DND-41 (cell line): Measurements from ENCODE around the gene FUBP3.

Experiments used
- ATAC-seq: fragments of 200-7000 bp; cut with Tn5 transposase; 3 replicates; pipeline ENCODE4 v1.9.1; 2021; ENCODE audit warnings: low read depth; ENCODE audit not compliant: insufficient read depth
- DNase-seq: peaks from one replicate; pipeline ENCODE4 v3.0.0-alpha.2; 2020
- H2AFZ ChIP-seq: 2 replicates; pipeline ENCODE4 v1.6.0; 2012; ENCODE audit warnings: low read depth, low read length
- H3K27ac ChIP-seq: 2 replicates; pipeline ENCODE4 v1.5.1; 2012; ENCODE audit warnings: low read length, inconsistent platforms
- H3K27me3 ChIP-seq: fragments of 200-600 bp; sonication (generic); 2 replicates; pipeline ENCODE4 v1.6.0; 2012; ENCODE audit warnings: low read length, mild to moderate bottlenecking, inconsistent platforms; ENCODE audit not compliant: insufficient read depth, poor library complexity
- H3K36me3 ChIP-seq: 2 replicates; pipeline ENCODE4 v1.5.1; 2012; ENCODE audit warnings: low read length, inconsistent platforms; ENCODE audit not compliant: insufficient read depth
- H3K4me1 ChIP-seq: 2 replicates; pipeline ENCODE4 v1.5.1; 2012; ENCODE audit warnings: mild to moderate bottlenecking, low read length; ENCODE audit not compliant: insufficient read depth
- H3K4me2 ChIP-seq: 2 replicates; pipeline ENCODE4 v1.6.0; 2012; ENCODE audit warnings: mild to moderate bottlenecking, moderate library complexity, low read length, inconsistent platforms; ENCODE audit not compliant: insufficient read depth
- H3K4me3 ChIP-seq, 2 experiments: fragments of 200-600 bp in 1 of 2; shearing (Covaris generic) in 1 of 2; 2 replicates each; pipeline ENCODE4 v1.5.1; 2012 to 2016; ENCODE audit warnings: inconsistent platforms in 2 of 2, low read length in 2 of 2, mild to moderate bottlenecking in 2 of 2, low read depth in 1 of 2, moderate library complexity in 1 of 2
- H3K79me2 ChIP-seq: 2 replicates; pipeline ENCODE4 v1.6.0; 2012; ENCODE audit warnings: low read length, inconsistent platforms; ENCODE audit not compliant: insufficient read depth
- H3K9ac ChIP-seq: 2 replicates; pipeline ENCODE4 v1.6.0; 2012; ENCODE audit warnings: low read depth, mild to moderate bottlenecking, inconsistent platforms, low read length, moderate library complexity
- H3K9me3 ChIP-seq: 2 replicates; pipeline ENCODE4 v1.5.1; 2012; ENCODE audit warnings: low read length, moderate library complexity, mild to moderate bottlenecking, inconsistent platforms; ENCODE audit not compliant: insufficient read depth, severe bottlenecking
- H4K20me1 ChIP-seq: 2 replicates; pipeline ENCODE4 v1.6.0; 2012; ENCODE audit warnings: low read length; ENCODE audit not compliant: insufficient read depth
- CTCF ChIP-seq: IDR thresholded peaks from 2 replicates; pipeline ENCODE4 v1.5.1; 2012; ENCODE audit warnings: borderline replicate concordance, low read length, moderate library complexity, mild to moderate bottlenecking; ENCODE audit not compliant: poor library complexity, severe bottlenecking; ENCODE audit errors: extremely low read depth
- EZH2 ChIP-seq: IDR thresholded peaks from 3 replicates; pipeline ENCODE4 v1.6.1; 2012; ENCODE audit warnings: borderline replicate concordance, low read depth, mild to moderate bottlenecking, moderate library complexity, low read length, inconsistent platforms; ENCODE audit not compliant: severe bottlenecking

FUBP3 gene

GRCh38 chr9:130542038-130542437 lies 37.3 kb upstream of the FUBP3 start:
- Histone ChIP-seq H2AFZ (no peak overlapping the region), H3K27ac (no peak overlapping the region), H3K79me2 (no peaks in the 10 kb centered on the region), H3K4me3 (no peak overlapping the region), H3K9me3 (no peaks in the 10 kb centered on the region), H3K4me2 (no peak overlapping the region), H3K9ac (no peak overlapping the region), H3K36me3 (no peaks in the 10 kb centered on the region), H3K4me1 (no peaks in the 10 kb centered on the region), H4K20me1 (no peaks in the 10 kb centered on the region), H3K27me3 (peaks cover 11% of the 10 kb centered on the region)
- DNase-seq: peak; percentile 24
- TF ChIP-seq EZH2: no peak
- no peak for TF ChIP-seq CTCF
- ATAC-seq: peak; percentile 64; the same call in 1 of the 3 replicates

GRCh38 chr9:130542457-130543228 lies 36.7 kb upstream of the FUBP3 start:
- no peaks in the 10 kb centered on the region for H3K4me1 ChIP-seq
- no peak overlapping the region for H3K27ac ChIP-seq
- H3K4me3 ChIP-seq: no peak overlapping the region
- peaks cover 5% of the 10 kb centered on the region for H3K27me3 ChIP-seq
- no peaks in the 10 kb centered on the region for H4K20me1 ChIP-seq
- H3K9ac ChIP-seq: no peak overlapping the region
- H3K36me3 ChIP-seq: no peaks in the 10 kb centered on the region
- DNase-seq: peak; percentile 7
- H3K9me3 ChIP-seq: no peaks in the 10 kb centered on the region
- TF ChIP-seq EZH2: no peak
- TF ChIP-seq CTCF: no peak
- ATAC-seq: peak; percentile 19; the same call in 1 of the 3 replicates
- no peak overlapping the region for H2AFZ ChIP-seq
- H3K4me2 ChIP-seq: no peak overlapping the region
- H3K79me2 ChIP-seq: no peaks in the 10 kb centered on the region

GRCh38 chr9:130543368-130543767 lies 36.0 kb upstream of the FUBP3 start:
- H3K4me2 ChIP-seq: no peak overlapping the region
- DNase-seq (no peak), ATAC-seq (no peak)
- no peak overlapping the region for H3K9ac ChIP-seq
- H4K20me1 ChIP-seq: no peaks in the 10 kb centered on the region
- no peaks in the 10 kb centered on the region for H3K4me1 ChIP-seq
- peaks cover 3% of the 10 kb centered on the region for H3K27me3 ChIP-seq
- TF ChIP-seq EZH2: no peak
- TF ChIP-seq CTCF: no peak
- H2AFZ ChIP-seq: no peak overlapping the region
- H3K36me3 ChIP-seq: no peaks in the 10 kb centered on the region
- no peaks in the 10 kb centered on the region for H3K79me2 ChIP-seq
- no peak overlapping the region for H3K4me3 ChIP-seq
- no peak overlapping the region for H3K27ac ChIP-seq
- no peaks in the 10 kb centered on the region for H3K9me3 ChIP-seq

- no peak overlapping the region for H3K4me2 ChIP-seq
These were observed 35.5 kb upstream of the FUBP3 start for GRCh38 chr9:130543859-130544258.

More at GRCh38 chr9:130543859-130544258, 35.5 kb upstream of the FUBP3 start:
- Histone ChIP-seq H3K36me3 (no peaks in the 10 kb centered on the region), H3K4me3 (no peak overlapping the region), H3K4me1 (no peaks in the 10 kb centered on the region), H3K9me3 (no peaks in the 10 kb centered on the region), H4K20me1 (no peaks in the 10 kb centered on the region), H3K27me3 (peaks cover 3% of the 10 kb centered on the region), H2AFZ (no peak overlapping the region), H3K27ac (no peak overlapping the region), H3K9ac (no peak overlapping the region), H3K79me2 (no peaks in the 10 kb centered on the region)
- DNase-seq (no peak), ATAC-seq (no peak)
- no peak for TF ChIP-seq EZH2
- TF ChIP-seq CTCF: no peak
